ENCODE measurements around the gene GNA14.
"Not testable (repeated sequence)": the region's sequence is repeated elsewhere in the genome, so short reads cannot be mapped to it uniquely, and the experiment has no call there.

GNA14 gene

GRCh38 chr9:77587042-77587441 is 61.1 kb downstream of the GNA14 start:
- no peak for DNase-seq

- no peak for DNase-seq
Observed at GRCh38 chr9:77586591-77586990, 61.5 kb downstream of the GNA14 start.

GRCh38 chr9:77585335-77585786 is 62.8 kb downstream of the GNA14 start:
- DNase-seq = no peak

GRCh38 chr9:77584927-77585326 is 63.2 kb downstream of the GNA14 start:
- not testable (repeated sequence) for DNase-seq

GRCh38 chr9:77582961-77583576 is 65.1 kb downstream of the GNA14 start:
- no peak for DNase-seq

- no peak for DNase-seq
Observed at GRCh38 chr9:77582525-77582924, 65.6 kb downstream of the GNA14 start.

GRCh38 chr9:77575785-77576184 is 72.3 kb downstream of the GNA14 start:
- peak; percentile 13 for DNase-seq

- DNase-seq = no peak
Observed at GRCh38 chr9:77569335-77569734, 78.8 kb downstream of the GNA14 start.

- DNase-seq = no peak
Observed at GRCh38 chr9:77563174-77563573, 84.9 kb downstream of the GNA14 start.

GRCh38 chr9:77562019-77562748 is 85.9 kb downstream of the GNA14 start:
- no peak for DNase-seq

GRCh38 chr9:77561331-77562018 is 86.6 kb downstream of the GNA14 start:
- DNase-seq = no peak

- DNase-seq = no peak
Observed at GRCh38 chr9:77556396-77556795, 91.7 kb downstream of the GNA14 start.

- DNase-seq = no peak
Observed at GRCh38 chr9:77554586-77555105, 93.5 kb downstream of the GNA14 start.

- no peak for DNase-seq
Observed at GRCh38 chr9:77547106-77547730, 100.9 kb downstream of the GNA14 start.

- DNase-seq = no peak
Observed at GRCh38 chr9:77546376-77546950, 101.7 kb downstream of the GNA14 start.

GRCh38 chr9:77544546-77544945 is 103.6 kb downstream of the GNA14 start:
- DNase-seq = no peak

- DNase-seq = no peak
Observed at GRCh38 chr9:77543131-77543822, 104.8 kb downstream of the GNA14 start.

- DNase-seq = no peak
Observed at GRCh38 chr9:77541600-77541999, 106.5 kb downstream of the GNA14 start.

- DNase-seq = no peak
Observed at GRCh38 chr9:77541055-77541454, 107.1 kb downstream of the GNA14 start.

GRCh38 chr9:77534376-77535057 is 113.6 kb downstream of the GNA14 start:
- DNase-seq = no peak

GRCh38 chr9:77533671-77534070 is 114.5 kb downstream of the GNA14 start:
- DNase-seq = no peak

GRCh38 chr9:77532607-77533006 is 115.5 kb downstream of the GNA14 start:
- DNase-seq = no peak
